OCI-LY7 (cell line): ENCODE measurements around the gene ZPR1.

Source experiments
- EZH2phosphoT487 ChIP-seq: fragments of 200-600 bp; sonication (generic); IDR thresholded peaks from 2 replicates; pipeline ENCODE4 v1.6.1; 2018; ENCODE audit warnings: low read depth, borderline replicate concordance, mild to moderate bottlenecking, mixed run types, antibody characterized with exemption, low read length, moderate library complexity, mixed read lengths
- TF ChIP-seq, protein P1 (sequence below): fragments of 200-600 bp; sonication (generic); conservative IDR thresholded peaks from 2 replicates; pipeline ENCODE4 v1.5.1; 2014; ENCODE audit warnings: mild to moderate bottlenecking, antibody characterized with exemption, low read length, moderate library complexity, mixed read lengths

DNA sequence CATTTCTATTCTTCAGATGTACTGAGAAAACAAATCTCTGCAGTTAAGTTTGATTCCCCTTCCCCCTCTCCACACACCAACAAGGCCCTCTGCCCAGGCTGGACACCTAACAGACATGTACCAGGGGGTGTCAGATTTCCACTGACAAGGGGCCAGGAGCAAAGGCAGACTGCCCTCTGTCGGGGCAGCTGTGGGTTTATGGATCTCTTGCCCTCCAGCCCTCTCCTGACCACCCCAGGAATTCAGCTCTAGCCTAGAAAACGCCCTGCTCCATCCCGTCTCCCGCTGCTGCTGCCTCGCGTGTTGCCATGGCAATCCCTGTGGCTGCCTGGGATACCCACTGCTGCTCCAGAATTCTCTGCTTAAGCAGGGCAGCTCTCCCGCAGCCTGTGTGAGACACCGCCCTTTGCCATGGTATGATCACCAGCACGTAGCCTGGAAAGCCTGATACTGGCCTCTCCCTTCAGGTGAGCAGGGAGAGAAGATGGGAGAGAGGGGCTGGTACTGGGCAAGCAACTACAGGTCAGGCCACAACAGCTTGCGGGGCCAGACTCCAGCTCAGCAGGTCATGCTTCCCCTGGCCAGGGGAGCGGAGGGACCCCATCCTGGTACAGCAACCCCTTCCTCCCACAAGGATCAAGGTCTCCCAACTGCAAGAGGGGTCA is 56.6 kb downstream of the ZPR1 start:
- TF ChIP-seq, protein P1, sequence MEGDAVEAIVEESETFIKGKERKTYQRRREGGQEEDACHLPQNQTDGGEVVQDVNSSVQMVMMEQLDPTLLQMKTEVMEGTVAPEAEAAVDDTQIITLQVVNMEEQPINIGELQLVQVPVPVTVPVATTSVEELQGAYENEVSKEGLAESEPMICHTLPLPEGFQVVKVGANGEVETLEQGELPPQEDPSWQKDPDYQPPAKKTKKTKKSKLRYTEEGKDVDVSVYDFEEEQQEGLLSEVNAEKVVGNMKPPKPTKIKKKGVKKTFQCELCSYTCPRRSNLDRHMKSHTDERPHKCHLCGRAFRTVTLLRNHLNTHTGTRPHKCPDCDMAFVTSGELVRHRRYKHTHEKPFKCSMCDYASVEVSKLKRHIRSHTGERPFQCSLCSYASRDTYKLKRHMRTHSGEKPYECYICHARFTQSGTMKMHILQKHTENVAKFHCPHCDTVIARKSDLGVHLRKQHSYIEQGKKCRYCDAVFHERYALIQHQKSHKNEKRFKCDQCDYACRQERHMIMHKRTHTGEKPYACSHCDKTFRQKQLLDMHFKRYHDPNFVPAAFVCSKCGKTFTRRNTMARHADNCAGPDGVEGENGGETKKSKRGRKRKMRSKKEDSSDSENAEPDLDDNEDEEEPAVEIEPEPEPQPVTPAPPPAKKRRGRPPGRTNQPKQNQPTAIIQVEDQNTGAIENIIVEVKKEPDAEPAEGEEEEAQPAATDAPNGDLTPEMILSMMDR, result no peak
- TF ChIP-seq EZH2phosphoT487, result no peak
